NCI-H1930 (cell line): Measurements from ENCODE around the gene SLC25A28.

Experiments used
- DNase-seq, 2 experiments: peaks; one replicate each; lab custom pipeline; 2025; lab: John Stamatoyannopoulos, UW

The SLC25A28 gene

DNA sequence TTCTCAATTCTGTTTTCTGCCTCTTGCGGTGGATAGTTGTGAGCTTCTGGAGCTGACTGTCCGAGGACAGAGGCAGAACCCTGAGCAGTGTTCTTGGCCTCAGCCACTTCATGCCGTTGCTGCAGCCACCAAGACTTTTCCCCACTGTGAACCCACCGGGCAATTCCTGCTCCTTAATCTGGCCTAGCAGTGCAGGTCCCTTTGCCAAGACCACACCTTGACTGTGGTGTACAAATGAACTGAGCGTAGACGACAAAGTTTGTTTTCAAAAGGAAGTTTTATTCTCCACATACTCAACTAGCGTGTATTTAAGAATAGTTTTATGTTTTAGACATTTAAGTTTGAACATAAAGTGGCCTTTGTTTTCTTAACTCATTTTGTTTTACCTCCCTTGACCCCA is 29.4 kb downstream of the SLC25A28 start:
- no peak for DNase-seq

DNA sequence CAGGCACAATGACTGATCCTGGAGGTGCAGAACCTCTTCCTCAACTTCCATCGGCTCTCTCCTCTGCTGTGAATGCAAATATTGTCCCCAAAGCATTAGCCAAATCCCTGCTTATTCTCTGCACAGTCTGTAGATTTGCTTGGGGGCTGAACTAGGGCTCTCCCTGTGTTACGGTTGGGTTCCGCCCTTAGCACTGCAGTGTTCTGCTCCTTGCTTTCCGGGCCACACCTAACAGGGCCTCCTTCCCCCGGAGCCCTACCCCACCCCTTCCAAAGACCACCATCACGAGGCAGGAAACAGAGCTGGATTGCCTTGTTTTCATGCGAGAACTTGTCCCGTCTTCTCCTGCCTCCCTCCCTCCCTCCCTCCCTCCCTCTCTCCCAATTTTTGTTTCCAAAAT is 36.6 kb downstream of the SLC25A28 start:
- DNase-seq = no peak

DNA sequence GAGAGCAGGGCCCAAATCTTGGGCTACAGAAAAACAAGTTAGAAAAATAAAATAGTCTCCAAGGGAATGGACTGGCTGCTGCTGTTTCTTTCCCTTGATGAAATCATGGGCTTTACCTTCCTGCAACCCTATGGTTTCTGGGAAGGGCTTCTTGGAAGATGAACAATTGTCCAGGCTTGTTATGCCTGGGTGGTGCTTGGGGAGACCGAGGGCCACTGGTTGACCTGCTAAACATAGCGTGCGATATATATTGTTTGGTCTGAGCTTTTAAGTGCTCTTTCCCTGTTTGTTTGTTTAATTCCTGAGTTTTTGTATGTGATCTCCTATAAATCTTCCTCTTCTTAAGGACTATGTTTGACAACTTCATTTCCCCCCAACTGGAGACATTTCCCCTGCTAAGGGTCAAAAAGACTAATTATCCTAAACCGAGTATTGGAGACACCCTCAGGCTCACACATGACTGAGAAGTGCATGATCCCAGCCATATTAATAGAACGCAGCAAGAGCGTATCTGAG is 37.9 kb downstream of the SLC25A28 start:
- no peak for DNase-seq

DNA sequence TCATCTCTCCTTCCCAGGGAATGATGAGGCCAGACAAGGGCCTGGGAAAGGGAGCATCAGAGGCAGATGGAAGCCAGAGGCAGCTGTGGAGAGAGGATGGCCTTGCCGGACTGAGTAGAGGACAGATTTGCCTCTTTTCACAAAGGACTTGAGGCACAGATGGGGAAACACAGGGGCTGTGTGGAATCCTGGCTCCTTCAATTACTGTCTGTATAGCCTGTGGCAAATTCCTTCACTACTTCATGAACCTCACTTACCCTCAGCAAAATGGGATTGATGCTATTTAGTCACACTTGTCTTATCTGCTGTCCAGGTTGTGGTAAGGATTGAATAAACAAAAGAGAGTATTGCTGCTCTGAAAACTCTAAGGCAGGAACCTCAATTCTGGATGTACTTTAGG is 40.3 kb downstream of the SLC25A28 start:
- no peak for DNase-seq

DNA sequence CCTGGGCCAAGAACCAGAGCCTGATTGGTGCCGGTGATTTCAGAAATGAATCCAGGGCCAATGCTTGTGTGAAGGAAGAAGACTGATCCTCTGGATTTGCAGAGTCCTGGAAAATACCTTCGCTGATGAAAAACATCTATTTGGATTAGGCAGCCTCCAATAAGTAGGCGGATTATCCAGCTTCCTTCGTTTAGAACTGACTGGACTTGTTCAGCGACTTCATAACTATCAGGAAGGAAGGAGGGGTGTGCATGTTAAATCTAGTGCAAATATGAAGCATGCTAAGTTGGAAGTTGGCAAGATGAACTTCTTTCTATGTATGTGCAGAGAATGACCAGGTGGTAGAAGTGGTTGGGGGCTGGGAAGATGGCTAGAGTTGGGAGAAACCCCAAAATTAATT is 46.4 kb downstream of the SLC25A28 start:
- no peak for DNase-seq

DNA sequence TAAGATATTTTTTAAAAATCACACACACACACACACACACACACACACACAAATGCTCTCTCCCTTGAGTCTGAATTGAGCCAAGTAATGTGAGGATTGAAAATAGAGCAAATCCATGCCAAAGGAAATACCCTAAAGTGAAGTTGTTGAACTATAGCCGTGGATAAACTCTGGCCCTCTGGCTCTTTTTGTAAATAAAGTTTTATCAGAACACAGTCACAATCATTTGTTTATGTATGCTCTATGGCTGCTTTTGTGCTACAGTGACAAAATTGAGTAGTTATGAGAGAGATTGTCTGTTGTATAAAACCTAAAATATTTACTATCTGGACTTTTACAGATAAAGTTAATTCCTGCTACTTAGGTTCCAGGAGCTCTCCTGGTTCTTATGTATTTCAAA is 48.4 kb downstream of the SLC25A28 start:
- no peak for DNase-seq

DNA sequence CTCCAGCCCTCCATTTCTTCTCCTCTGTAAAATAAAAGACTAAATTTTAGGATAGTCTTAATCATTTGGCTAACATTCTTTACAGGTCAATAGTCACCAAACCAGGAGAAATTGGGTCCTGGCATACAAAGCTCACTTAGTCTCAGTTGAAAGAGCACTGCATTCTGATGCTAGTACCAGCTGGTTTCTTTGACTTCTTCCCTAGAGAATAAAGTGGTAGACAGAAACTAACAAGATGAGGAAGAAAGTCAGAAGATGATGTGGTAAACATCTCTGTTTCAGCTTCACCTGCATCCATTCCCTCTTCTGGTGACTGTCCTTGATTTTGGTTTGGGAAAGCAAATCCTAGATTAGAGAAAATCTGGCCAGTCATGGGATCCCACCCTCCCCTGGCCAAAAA is 50.3 kb downstream of the SLC25A28 start:
- DNase-seq = no peak

DNA sequence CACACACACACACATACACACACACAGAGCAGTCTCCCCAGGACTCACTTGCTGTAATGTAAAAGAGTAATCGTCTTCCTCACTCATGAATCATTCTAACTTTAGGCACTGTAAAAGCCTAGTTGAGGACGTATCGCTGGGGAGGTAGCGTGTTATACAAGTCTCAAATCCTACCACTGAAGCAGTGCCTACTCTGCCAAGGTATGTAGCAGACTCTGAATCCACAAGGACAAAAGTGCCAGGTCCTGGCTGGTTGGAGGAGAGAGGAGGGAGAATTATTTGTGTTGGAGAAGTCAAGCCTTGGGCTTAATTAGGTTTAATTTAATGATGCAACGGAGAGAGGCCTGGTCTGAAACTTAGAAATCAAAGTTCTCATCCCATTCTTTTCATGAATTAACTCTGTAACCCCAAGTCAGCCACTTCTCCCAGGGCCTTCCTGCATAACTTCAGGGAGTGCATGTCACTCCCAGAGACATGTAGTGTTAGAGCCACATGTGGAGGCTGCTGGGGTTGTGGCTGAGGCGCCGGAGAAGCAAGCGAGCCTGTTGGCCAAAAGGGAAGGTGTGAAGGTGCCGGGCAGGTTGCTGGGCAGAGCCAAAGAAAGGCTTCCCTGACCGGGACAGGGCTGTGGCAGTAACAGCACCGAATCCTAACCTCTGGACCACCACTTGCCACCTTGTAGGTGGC is 50.8 kb downstream of the SLC25A28 start:
- DNase-seq = no peak

DNA sequence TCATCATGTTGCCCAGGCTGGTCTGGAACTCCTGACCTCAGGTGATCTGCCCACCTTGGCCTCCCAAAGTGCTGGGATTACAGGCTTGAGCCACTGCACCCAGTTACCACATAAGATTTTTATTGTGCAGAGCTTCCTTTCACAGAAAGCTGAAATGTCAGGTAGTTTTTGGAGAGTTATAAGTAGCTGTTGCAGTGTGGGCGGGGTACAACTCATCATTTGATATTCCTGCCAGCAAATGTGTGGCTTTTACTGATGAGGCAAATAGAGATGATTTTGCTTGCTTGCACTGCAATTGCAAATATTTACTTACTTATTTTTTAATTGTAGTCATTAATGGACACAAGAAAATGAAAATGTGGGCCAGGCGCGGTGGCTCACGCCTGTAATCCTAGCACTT is 55.1 kb downstream of the SLC25A28 start:
- DNase-seq = no peak

DNA sequence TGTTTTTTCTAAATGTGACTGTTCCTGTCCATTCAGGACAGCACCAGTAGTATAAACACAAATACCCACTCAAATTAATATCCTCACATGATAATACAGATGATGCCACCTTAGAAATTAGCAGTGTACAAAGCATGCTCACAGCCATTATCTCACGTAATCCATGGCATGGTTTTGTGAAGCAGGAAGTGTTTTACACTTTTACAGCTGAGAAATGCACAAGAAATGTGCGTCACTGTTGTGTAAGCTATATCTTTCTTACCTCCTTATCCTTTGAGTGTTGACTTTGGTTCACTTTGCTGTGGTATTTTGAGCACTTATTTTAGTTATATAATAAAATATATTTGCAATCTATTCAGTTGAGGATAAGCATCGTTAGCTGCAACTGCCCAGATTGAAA is 55.9 kb downstream of the SLC25A28 start:
- no peak for DNase-seq

DNA sequence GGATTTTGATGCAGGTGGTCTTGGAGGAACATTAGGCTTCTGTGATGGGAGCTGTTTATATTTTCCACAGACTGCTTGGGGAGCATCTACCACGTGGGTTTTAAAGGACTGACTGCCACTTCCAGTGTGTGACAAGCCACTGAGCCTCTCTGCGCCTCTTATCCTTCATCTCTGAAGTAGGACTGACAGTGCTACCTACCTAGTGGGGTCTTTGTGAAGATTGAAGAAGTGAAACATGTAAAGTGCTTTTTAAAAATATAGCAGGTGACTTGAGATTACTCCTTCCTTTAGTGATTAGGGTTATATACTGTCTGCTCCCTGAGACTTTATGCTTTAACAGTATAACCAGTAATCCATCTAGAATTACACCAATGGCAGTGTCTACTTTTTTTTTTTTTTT is 57.6 kb downstream of the SLC25A28 start:
- DNase-seq = no peak
